GM23248 (cell line): ENCODE measurements around the gene CPA5. TPM values are rescaled to one million over a fixed set of nuclear protein-coding genes. Genes with fewer than 3 reads are reported as not detected.

ENCODE experiments used
- DNase-seq: peaks from one replicate; pipeline ENCODE4 v3.0.0-alpha.2; 2015
- H2AFZ ChIP-seq: fragments of 200-600 bp; sonication (generic); 2 replicates; pipeline ENCODE4 v1.6.1; 2016; ENCODE audit warnings: antibody characterized with exemption
- H3F3A ChIP-seq: fragments of 200-600 bp; sonication (generic); 2 replicates; pipeline ENCODE4 v1.6.1; 2016; ENCODE audit warnings: mild to moderate bottlenecking, antibody characterized with exemption, mixed run types; ENCODE audit not compliant: insufficient read depth
- H3K27ac ChIP-seq: fragments of 200-600 bp; sonication (generic); 2 replicates; pipeline ENCODE4 v1.5.1; 2016; ENCODE audit warnings: mild to moderate bottlenecking
- H3K27me3 ChIP-seq: fragments of 200-600 bp; sonication (generic); replicated peaks from 2 replicates; pipeline ENCODE4 v1.6.1; 2016; ENCODE audit warnings: mild to moderate bottlenecking; ENCODE audit not compliant: insufficient read depth
- H3K36me3 ChIP-seq: fragments of 200-600 bp; sonication (generic); 2 replicates; pipeline ENCODE4 v1.6.1; 2016; ENCODE audit warnings: low read depth, mild to moderate bottlenecking
- H3K4me1 ChIP-seq: fragments of 200-600 bp; sonication (generic); 2 replicates; pipeline ENCODE4 v1.6.1; 2016; ENCODE audit warnings: mild to moderate bottlenecking; ENCODE audit not compliant: insufficient read depth
- H3K4me2 ChIP-seq: fragments of 200-600 bp; sonication (generic); one replicate; pipeline ENCODE4 v1.6.1; 2016; ENCODE audit warnings: mild to moderate bottlenecking; ENCODE audit not compliant: unreplicated experiment
- H3K4me3 ChIP-seq: fragments of 200-600 bp; sonication (generic); 2 replicates; pipeline ENCODE4 v1.5.1; 2016; ENCODE audit warnings: mild to moderate bottlenecking
- H3K79me2 ChIP-seq: fragments of 200-600 bp; sonication (generic); 2 replicates; pipeline ENCODE4 v1.6.1; 2016; ENCODE audit warnings: mild to moderate bottlenecking; ENCODE audit not compliant: insufficient read depth
- H3K9ac ChIP-seq: fragments of 200-600 bp; sonication (generic); 2 replicates; pipeline ENCODE4 v1.6.1; 2016; ENCODE audit warnings: mild to moderate bottlenecking
- H3K9me2 ChIP-seq: fragments of 200-600 bp; sonication (generic); 2 replicates; pipeline ENCODE4 v1.6.1; 2016; ENCODE audit warnings: mixed run types, mild to moderate bottlenecking, moderate library complexity; ENCODE audit not compliant: insufficient read depth
- H3K9me3 ChIP-seq: fragments of 200-600 bp; sonication (generic); one replicate; pipeline ENCODE4 v1.6.1; 2017; ENCODE audit warnings: low read depth
- H4K20me1 ChIP-seq: fragments of 200-600 bp; sonication (generic); 2 replicates; pipeline ENCODE4 v1.6.0; 2016; ENCODE audit not compliant: insufficient read depth
- EZH2 ChIP-seq: fragments of 200-600 bp; sonication (generic); IDR thresholded peaks from 2 replicates; pipeline ENCODE4 v1.6.1; 2018; ENCODE audit warnings: antibody characterized with exemption, mild to moderate bottlenecking; ENCODE audit not compliant: insufficient read depth, poor library complexity, severe bottlenecking
- EZH2phosphoT487 ChIP-seq: fragments of 200-600 bp; sonication (generic); IDR thresholded peaks from 2 replicates; pipeline ENCODE4 v1.6.1; 2018; ENCODE audit warnings: antibody characterized with exemption, moderate library complexity, mild to moderate bottlenecking, low read depth; ENCODE audit not compliant: insufficient read depth
- WGBS, 2 experiments: methylation state at CpG; one replicate each; pipeline ENCODE4 v1.1.6; 2015 to 2017; ENCODE audit warnings: low lambda C conversion rate in 2 of 2, low coverage in 1 of 2; ENCODE audit errors: missing lambda C conversion rate in 2 of 2; 5-methylcytosine and 5-hydroxymethylcytosine counted together
- in situ Hi-C: fragments of 300-500 bp; cut with MboI; formaldehyde crosslinking; loops from 2 replicates; pipeline ENCODE4 v1.15.0; 2020
- polyA plus RNA-seq: library from polyadenylated mRNA; unstranded; fragments of >200 nt; fragmentation: Nextera tagmentation; extraction: Ambion mirVana; gene quantifications from 2 replicates; pipeline ENCODE4 v1.2.1, GENCODE V29; 2016
- total RNA-seq: library from RNA; depleted of rRNA; stranded (reverse); fragments of >200 nt; shearing (Covaris generic); gene quantifications from 2 replicates; pipeline ENCODE4 v1.2.3, GENCODE V29; 2014

The CPA5 gene
- total and polyA plus RNA-seq, 2 experiments from 2014 or later: 0.23 TPM; not detected in 1

- Histone ChIP-seq H3K4me3 (no peak overlapping the region), H2AFZ (no peak overlapping the region), H3K4me1 (peaks cover 32% of the 10 kb centered on the region), H3K9ac (no peak overlapping the region), H4K20me1 (no peaks in the 10 kb centered on the region), H3K9me3 (no peaks in the 10 kb centered on the region), H3K27ac (no peak overlapping the region), H3K27me3 (no peaks in the 10 kb centered on the region), H3K36me3 (no peaks in the 10 kb centered on the region), H3K9me2 (no peaks in the 10 kb centered on the region), H3K4me2 (no peak overlapping the region), H3F3A (peaks cover 29% of the 10 kb centered on the region), H3K79me2 (no peaks in the 10 kb centered on the region)
- WGBS, 2 experiments: 95 to 97% methylated on average over 4 of the region's 4 CpGs
- TF ChIP-seq EZH2 (no peak), EZH2phosphoT487 (no peak)
- no peak for DNase-seq
- in situ Hi-C loops: no loop called here
These were observed 13.9 kb downstream of the CPA5 start for GRCh38 chr7:130358471-130358870.

- Histone ChIP-seq H3K27me3 (no peaks in the 10 kb centered on the region), H3F3A (peaks cover 36% of the 10 kb centered on the region), H3K4me2 (no peak overlapping the region), H3K27ac (no peak overlapping the region), H3K9me3 (no peaks in the 10 kb centered on the region), H3K9me2 (no peaks in the 10 kb centered on the region), H4K20me1 (no peaks in the 10 kb centered on the region), H3K36me3 (no peaks in the 10 kb centered on the region), H2AFZ (no peak overlapping the region), H3K4me1 (peaks cover 40% of the 10 kb centered on the region), H3K4me3 (no peak overlapping the region), H3K79me2 (no peaks in the 10 kb centered on the region), H3K9ac (no peak overlapping the region)
- TF ChIP-seq EZH2: no peak
- no peak for DNase-seq
- in situ Hi-C loops: no loop called here
- 97 to 98% methylated on average over 5 of the region's 5 CpGs for WGBS, 2 experiments
These were observed 14.8 kb downstream of the CPA5 start for GRCh38 chr7:130359276-130359857.

GRCh38 chr7:130360518-130360917 is 15.9 kb downstream of the CPA5 start:
- no peaks in the 10 kb centered on the region for H4K20me1 ChIP-seq
- 91 to 92% methylated on average over 3 of the region's 3 CpGs for WGBS, 2 experiments
- no peaks in the 10 kb centered on the region for H3K9me3 ChIP-seq
- H3K4me1 ChIP-seq: peaks cover 48% of the 10 kb centered on the region
- no peaks in the 10 kb centered on the region for H3K79me2 ChIP-seq
- no peak overlapping the region for H3K9ac ChIP-seq
- no peak overlapping the region for H2AFZ ChIP-seq
- no peak overlapping the region for H3K4me2 ChIP-seq
- no peak overlapping the region for H3K4me3 ChIP-seq
- H3K27me3 ChIP-seq: no peaks in the 10 kb centered on the region
- H3K27ac ChIP-seq: no peak overlapping the region
- H3K36me3 ChIP-seq: no peaks in the 10 kb centered on the region
- peaks cover 46% of the 10 kb centered on the region for H3F3A ChIP-seq
- in situ Hi-C loops: no loop called here
- no peaks in the 10 kb centered on the region for H3K9me2 ChIP-seq
- no peak for DNase-seq
- no peak for TF ChIP-seq EZH2phosphoT487
- no peak for TF ChIP-seq EZH2

- Histone ChIP-seq H3K79me2 (no peaks in the 10 kb centered on the region), H3K27me3 (no peaks in the 10 kb centered on the region), H3K27ac (no peak overlapping the region), H3K9ac (no peak overlapping the region), H3K4me3 (no peak overlapping the region), H3F3A (peaks cover 36% of the 10 kb centered on the region), H3K4me2 (no peak overlapping the region), H3K9me2 (no peaks in the 10 kb centered on the region), H2AFZ (no peak overlapping the region), H3K36me3 (no peaks in the 10 kb centered on the region), H3K4me1 (peaks cover 48% of the 10 kb centered on the region), H4K20me1 (no peaks in the 10 kb centered on the region), H3K9me3 (no peaks in the 10 kb centered on the region)
- TF ChIP-seq EZH2phosphoT487 (no peak), EZH2 (no peak)
- DNase-seq: no peak
- in situ Hi-C loops: no loop called here
- WGBS, 2 experiments: 90 to 91% methylated on average over 7 of the region's 7 CpGs
These were observed 17.1 kb downstream of the CPA5 start for GRCh38 chr7:130361681-130362080.
